SK-N-MC (cell line): ENCODE data around the gene NSUN5.

Experiments used
- EZH2 ChIP-seq: fragments of 200-600 bp; sonication (generic); IDR thresholded peaks from one replicate; pipeline ENCODE4 v1.6.1; 2017; ENCODE audit warnings: antibody characterized with exemption
- FOXP2 ChIP-seq: optimal IDR thresholded peaks from 2 replicates; pipeline ENCODE3; 2011; ENCODE audit warnings: mild to moderate bottlenecking, moderate library complexity; ENCODE audit not compliant: insufficient read depth; ENCODE audit errors: extremely low read length, control extremely low read depth
- POLR2AphosphoS5 ChIP-seq: IDR thresholded peaks from 2 replicates; pipeline ENCODE4 v1.6.1; 2012; ENCODE audit warnings: mild to moderate bottlenecking, low read depth, low read length, borderline replicate concordance

DNA sequence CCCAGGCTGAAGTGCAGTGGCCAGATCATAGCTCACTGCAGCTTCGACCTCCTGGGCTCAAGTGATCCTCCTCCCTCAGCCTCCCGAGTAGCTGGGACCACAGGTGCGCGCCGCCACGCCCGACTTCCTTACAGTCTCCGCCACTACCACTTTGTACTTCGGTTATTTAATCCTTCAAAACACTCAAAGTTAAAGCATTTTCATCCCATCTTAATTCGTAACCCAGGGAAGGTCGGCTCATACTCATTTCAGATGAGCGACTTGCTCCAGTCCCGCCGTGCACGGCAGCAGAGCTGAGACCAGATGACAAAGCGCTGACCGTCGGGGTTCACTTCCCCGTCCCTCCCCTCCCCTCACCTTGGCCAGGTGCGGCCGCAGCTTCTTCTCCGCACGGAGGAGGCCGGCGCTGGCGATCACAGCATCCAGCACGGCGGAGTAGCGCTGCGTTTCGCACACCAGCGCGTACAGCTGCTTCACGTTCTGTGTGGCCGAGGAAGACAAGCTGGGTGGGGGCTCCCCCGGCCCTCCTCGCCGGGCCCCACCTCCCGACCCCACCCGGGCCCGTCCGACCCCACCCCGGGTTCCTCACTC is 457 bp downstream of the NSUN5 start:
- TF ChIP-seq EZH2: no peak
- TF ChIP-seq POLR2AphosphoS5: no peak
- no peak for TF ChIP-seq FOXP2
